GM12878 (cell line): ENCODE results near the gene ENGASE.

Experiments used
- EGR1 ChIP-seq, 2 experiments: IDR thresholded peaks; 1 replicate in 1 of 2; 2 replicates in 1 of 2; pipeline ENCODE4 v1.6.1; 2011 to 2012; ENCODE audit warnings: low read depth in 2 of 2, low read length in 2 of 2, borderline replicate concordance in 1 of 2, mild to moderate bottlenecking in 1 of 2, moderate library complexity in 1 of 2
- EP300 ChIP-seq, 2 experiments: fragments of 150-350 bp in 1 of 2; IDR thresholded peaks; 2 replicates each; pipeline ENCODE4 v1.6.1; 2011 to 2012; ENCODE audit warnings: low read depth in 2 of 2, low read length in 2 of 2, borderline replicate concordance in 1 of 2, improper control_type of control experiment in 1 of 2, inconsistent platforms in 1 of 2; ENCODE audit not compliant: control insufficient read depth in 1 of 2
- HDAC6 ChIP-seq: fragments of 200-600 bp; sonication (generic); IDR thresholded peaks from one replicate; pipeline ENCODE4 v1.8.0; 2017; ENCODE audit warnings: antibody characterized with exemption; ENCODE audit not compliant: unreplicated experiment
- NRF1 ChIP-seq: conservative IDR thresholded peaks from 2 replicates; pipeline ENCODE4 v1.6.1; 2011; ENCODE audit warnings: mild to moderate bottlenecking, low read depth, low read length, improper control_type of control experiment
- POLR2A ChIP-seq: IDR thresholded peaks from 2 replicates; pipeline ENCODE4 v1.6.1; 2011; ENCODE audit warnings: low read depth, mild to moderate bottlenecking, low read length
- RAD21 ChIP-seq: IDR thresholded peaks from 2 replicates; pipeline ENCODE4 v1.6.1; 2011; ENCODE audit warnings: mild to moderate bottlenecking, low read depth, low read length, moderate library complexity; ENCODE audit not compliant: insufficient read depth
- RB1 ChIP-seq: fragments of 450-650 bp; formaldehyde crosslinking; IDR thresholded peaks from 2 replicates; pipeline ENCODE4 v1.6.1; 2017; ENCODE audit warnings: mild to moderate bottlenecking, borderline replicate concordance
- RBBP5 ChIP-seq: fragments of 200-600 bp; sonication (generic); conservative IDR thresholded peaks from 2 replicates; pipeline ENCODE4 v1.6.1; 2016
- SPI1 ChIP-seq: IDR thresholded peaks from 2 replicates; pipeline ENCODE4 v1.6.1; 2011; ENCODE audit warnings: low read depth, mild to moderate bottlenecking, low read length, moderate library complexity, borderline replicate concordance; ENCODE audit not compliant: insufficient read depth
- TCF3 ChIP-seq: IDR thresholded peaks from 2 replicates; pipeline ENCODE4 v1.6.1; 2012; ENCODE audit warnings: low read depth, mild to moderate bottlenecking, low read length, borderline replicate concordance; ENCODE audit not compliant: insufficient read depth
- YY1 ChIP-seq: IDR thresholded peaks from 2 replicates; pipeline ENCODE4 v1.6.1; 2011; ENCODE audit warnings: low read depth, mild to moderate bottlenecking, low read length
- ZNF274 ChIP-seq: IDR thresholded peaks from one replicate; pipeline ENCODE4 v1.8.0; 2011; ENCODE audit not compliant: insufficient read length, insufficient read depth
- TF ChIP-seq, protein P1 (sequence below), 3 experiments: IDR thresholded peaks in 2 of 3; conservative IDR thresholded peaks in 1 of 3; 2 replicates each; pipeline ENCODE4 v1.5.1; 2011; ENCODE audit warnings: low read depth in 3 of 3, low read length in 3 of 3, mild to moderate bottlenecking in 3 of 3, control low read depth in 2 of 3, moderate library complexity in 2 of 3, inconsistent platforms in 1 of 3, mixed read lengths in 1 of 3; ENCODE audit not compliant: control insufficient read depth in 2 of 3, insufficient read depth in 1 of 3; ENCODE audit errors: extremely low read depth in 1 of 3
- TF ChIP-seq, protein P2 (sequence below): fragments of 450-650 bp; formaldehyde crosslinking; IDR thresholded peaks from 2 replicates; pipeline ENCODE4 v1.5.0; 2022; ENCODE audit warnings: mild to moderate bottlenecking, missing genetic modification characterization

DNA sequence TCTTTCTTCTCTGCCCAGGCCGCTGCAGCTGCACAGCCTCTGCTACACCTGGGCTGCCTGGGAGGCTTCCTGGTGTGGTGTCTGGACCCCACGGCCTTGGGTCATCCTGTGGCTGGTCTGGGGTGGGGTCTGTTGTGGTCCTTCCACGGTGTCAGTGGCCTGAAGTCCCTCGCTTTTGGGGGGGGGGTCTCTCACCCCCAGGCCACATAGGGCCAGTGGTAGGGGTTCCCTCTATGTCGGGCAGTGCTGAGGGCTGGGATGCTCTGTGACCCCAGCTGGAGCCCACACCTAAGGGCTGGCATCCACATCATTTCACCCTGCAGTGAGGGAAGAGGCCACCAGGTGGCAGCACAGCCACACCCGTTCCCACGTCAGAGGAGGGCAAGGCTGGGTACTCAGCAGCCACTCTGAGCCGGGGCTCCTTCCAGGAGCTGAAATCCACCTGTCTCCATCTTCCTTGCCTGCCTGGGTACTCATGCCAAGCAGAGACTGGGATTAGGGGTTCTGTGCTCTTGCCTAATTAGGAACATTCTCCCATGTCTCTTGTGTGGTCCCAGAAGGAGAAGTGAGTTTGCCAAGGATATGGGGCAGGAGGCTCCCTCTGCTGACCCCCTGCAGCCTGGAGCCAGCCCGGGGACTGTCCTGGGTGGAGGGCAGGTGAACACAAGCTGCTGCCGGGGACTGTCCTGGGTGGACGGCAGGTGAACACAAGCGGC lies 13.0 kb downstream of the ENGASE start:
- TF ChIP-seq RAD21 (peak; percentile 67), EP300 (IDR thresholded peaks at IDR 0.05; ENCODE audit: borderline replicate concordance in 1 of 2, control insufficient read depth in 1 of 2, low read depth in 2 of 2, low read length in 2 of 2) (no peak), HDAC6 (no peak), ZNF274 (no peak), TCF3 (no peak), EGR1 (IDR thresholded peaks at IDR 0.05; ENCODE audit: borderline replicate concordance in 1 of 2, low read depth in 2 of 2, low read length in 2 of 2) (no peak), RB1 (no peak), RBBP5 (no peak), NRF1 (no peak), POLR2A (peak; percentile 39; the same call in 1 of the 2 replicates), SPI1 (no peak), YY1 (peak; percentile 54; the same call in 1 of the 2 replicates)
- TF ChIP-seq, protein P1, sequence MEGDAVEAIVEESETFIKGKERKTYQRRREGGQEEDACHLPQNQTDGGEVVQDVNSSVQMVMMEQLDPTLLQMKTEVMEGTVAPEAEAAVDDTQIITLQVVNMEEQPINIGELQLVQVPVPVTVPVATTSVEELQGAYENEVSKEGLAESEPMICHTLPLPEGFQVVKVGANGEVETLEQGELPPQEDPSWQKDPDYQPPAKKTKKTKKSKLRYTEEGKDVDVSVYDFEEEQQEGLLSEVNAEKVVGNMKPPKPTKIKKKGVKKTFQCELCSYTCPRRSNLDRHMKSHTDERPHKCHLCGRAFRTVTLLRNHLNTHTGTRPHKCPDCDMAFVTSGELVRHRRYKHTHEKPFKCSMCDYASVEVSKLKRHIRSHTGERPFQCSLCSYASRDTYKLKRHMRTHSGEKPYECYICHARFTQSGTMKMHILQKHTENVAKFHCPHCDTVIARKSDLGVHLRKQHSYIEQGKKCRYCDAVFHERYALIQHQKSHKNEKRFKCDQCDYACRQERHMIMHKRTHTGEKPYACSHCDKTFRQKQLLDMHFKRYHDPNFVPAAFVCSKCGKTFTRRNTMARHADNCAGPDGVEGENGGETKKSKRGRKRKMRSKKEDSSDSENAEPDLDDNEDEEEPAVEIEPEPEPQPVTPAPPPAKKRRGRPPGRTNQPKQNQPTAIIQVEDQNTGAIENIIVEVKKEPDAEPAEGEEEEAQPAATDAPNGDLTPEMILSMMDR (IDR thresholded peaks at IDR 0.05 in 2 of 3, conservative IDR thresholded peaks at IDR 0.05 in 1 of 3; ENCODE audit: control insufficient read depth in 2 of 3, extremely low read depth in 1 of 3, insufficient read depth in 1 of 3, low read depth in 3 of 3, low read length in 3 of 3): peak; percentile 85 to 92 (median 88)
- TF ChIP-seq, protein P2, sequence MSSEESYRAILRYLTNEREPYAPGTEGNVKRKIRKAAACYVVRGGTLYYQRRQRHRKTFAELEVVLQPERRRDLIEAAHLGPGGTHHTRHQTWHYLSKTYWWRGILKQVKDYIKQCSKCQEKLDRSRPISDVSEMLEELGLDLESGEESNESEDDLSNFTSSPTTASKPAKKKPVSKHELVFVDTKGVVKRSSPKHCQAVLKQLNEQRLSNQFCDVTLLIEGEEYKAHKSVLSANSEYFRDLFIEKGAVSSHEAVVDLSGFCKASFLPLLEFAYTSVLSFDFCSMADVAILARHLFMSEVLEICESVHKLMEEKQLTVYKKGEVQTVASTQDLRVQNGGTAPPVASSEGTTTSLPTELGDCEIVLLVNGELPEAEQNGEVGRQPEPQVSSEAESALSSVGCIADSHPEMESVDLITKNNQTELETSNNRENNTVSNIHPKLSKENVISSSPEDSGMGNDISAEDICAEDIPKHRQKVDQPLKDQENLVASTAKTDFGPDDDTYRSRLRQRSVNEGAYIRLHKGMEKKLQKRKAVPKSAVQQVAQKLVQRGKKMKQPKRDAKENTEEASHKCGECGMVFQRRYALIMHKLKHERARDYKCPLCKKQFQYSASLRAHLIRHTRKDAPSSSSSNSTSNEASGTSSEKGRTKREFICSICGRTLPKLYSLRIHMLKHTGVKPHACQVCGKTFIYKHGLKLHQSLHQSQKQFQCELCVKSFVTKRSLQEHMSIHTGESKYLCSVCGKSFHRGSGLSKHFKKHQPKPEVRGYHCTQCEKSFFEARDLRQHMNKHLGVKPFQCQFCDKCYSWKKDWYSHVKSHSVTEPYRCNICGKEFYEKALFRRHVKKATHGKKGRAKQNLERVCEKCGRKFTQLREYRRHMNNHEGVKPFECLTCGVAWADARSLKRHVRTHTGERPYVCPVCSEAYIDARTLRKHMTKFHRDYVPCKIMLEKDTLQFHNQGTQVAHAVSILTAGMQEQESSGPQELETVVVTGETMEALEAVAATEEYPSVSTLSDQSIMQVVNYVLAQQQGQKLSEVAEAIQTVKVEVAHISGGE (CRISPR knock-in tag): no peak
